GM23338 (cell line): Measurements from ENCODE around the gene EMP2. TPM values are rescaled to one million over a fixed set of nuclear protein-coding genes. Genes with fewer than 3 reads are reported as not detected.

Experiments used
- ATAC-seq: fragments of 200-7000 bp; cut with Tn5 transposase; 3 replicates; pipeline ENCODE4 v1.9.1; 2020
- DNase-seq: peaks from one replicate; pipeline ENCODE4 v3.0.0-alpha.2; 2015; ENCODE audit warnings: low spot score
- H2AFZ ChIP-seq: fragments of 200-600 bp; sonication (generic); 2 replicates; pipeline ENCODE4 v1.8.0; 2016; ENCODE audit warnings: antibody characterized with exemption, mild to moderate bottlenecking, moderate library complexity
- H3F3A ChIP-seq: fragments of 200-600 bp; sonication (generic); replicated peaks from 2 replicates; pipeline ENCODE4 v1.8.0; 2017; ENCODE audit warnings: antibody characterized with exemption, mixed run types, low read depth
- H3K27ac ChIP-seq: fragments of 200-600 bp; sonication (generic); 2 replicates; pipeline ENCODE4 v1.6.1; 2016; ENCODE audit warnings: low read depth
- H3K27me3 ChIP-seq: fragments of 200-600 bp; sonication (generic); 2 replicates; pipeline ENCODE4 v1.8.0; 2016; ENCODE audit warnings: mild to moderate bottlenecking, mixed run types, moderate library complexity; ENCODE audit not compliant: insufficient read depth
- H3K36me3 ChIP-seq: fragments of 200-600 bp; sonication (generic); 2 replicates; pipeline ENCODE4 v1.8.0; 2016; ENCODE audit warnings: mild to moderate bottlenecking; ENCODE audit not compliant: insufficient read depth
- H3K4me1 ChIP-seq: fragments of 200-600 bp; sonication (generic); 2 replicates; pipeline ENCODE4 v1.8.0; 2016; ENCODE audit warnings: mild to moderate bottlenecking, moderate library complexity; ENCODE audit not compliant: insufficient read depth
- H3K4me2 ChIP-seq: fragments of 200-600 bp; sonication (generic); 2 replicates; pipeline ENCODE4 v1.7.1; 2017; ENCODE audit warnings: mixed run types
- H3K4me3 ChIP-seq: fragments of 200-600 bp; sonication (generic); 2 replicates; pipeline ENCODE4 v1.6.1; 2016; ENCODE audit warnings: mixed run types
- H3K79me2 ChIP-seq: fragments of 200-600 bp; sonication (generic); replicated peaks from 2 replicates; pipeline ENCODE4 v1.8.0; 2017; ENCODE audit warnings: mild to moderate bottlenecking; ENCODE audit not compliant: insufficient read depth
- H3K9me2 ChIP-seq: fragments of 200-600 bp; sonication (generic); 2 replicates; pipeline ENCODE4 v1.8.0; 2017; ENCODE audit not compliant: insufficient read depth
- H4K20me1 ChIP-seq: fragments of 200-600 bp; sonication (generic); replicated peaks from 2 replicates; pipeline ENCODE4 v1.8.0; 2017; ENCODE audit warnings: mild to moderate bottlenecking; ENCODE audit not compliant: insufficient read depth
- H3K27ac Mint-ChIP-seq: 2 replicates; pipeline ENCODE4 v1.8.0; 2020; ENCODE audit warnings: inconsistent platforms, mild to moderate bottlenecking, moderate library complexity, mixed read lengths
- H3K27me3 Mint-ChIP-seq: 3 replicates; pipeline ENCODE4 v1.8.0; 2022; ENCODE audit warnings: low read depth, mild to moderate bottlenecking, moderate library complexity, mixed read lengths, inconsistent platforms; ENCODE audit not compliant: insufficient read depth, poor library complexity
- H3K36me3 Mint-ChIP-seq: 3 replicates; pipeline ENCODE4 v1.8.0; 2021; ENCODE audit warnings: low read depth, mild to moderate bottlenecking, inconsistent platforms, moderate library complexity, mixed read lengths
- H3K4me1 Mint-ChIP-seq: 3 replicates; pipeline ENCODE4 v1.8.0; 2020; ENCODE audit warnings: mild to moderate bottlenecking, inconsistent platforms, mixed read lengths
- H3K4me3 Mint-ChIP-seq: 3 replicates; pipeline ENCODE4 v1.8.0; 2021; ENCODE audit warnings: moderate library complexity, mild to moderate bottlenecking, inconsistent platforms, mixed read lengths
- H3K9me3 Mint-ChIP-seq: 3 replicates; pipeline ENCODE4 v1.8.0; 2020; ENCODE audit warnings: moderate library complexity, mild to moderate bottlenecking, inconsistent platforms, mixed read lengths
- CTCF ChIP-seq, 2 experiments: fragments of 200-600 bp in 1 of 2; sonication (generic) in 1 of 2; conservative IDR thresholded peaks; 2 replicates each; pipeline versions ENCODE4 v1.5.1 to v1.6.1; 2016 to 2017; ENCODE audit warnings: antibody characterized with exemption in 2 of 2, low read depth in 2 of 2, mild to moderate bottlenecking in 2 of 2, moderate library complexity in 1 of 2
- EZH2 ChIP-seq: fragments of 200-600 bp; sonication (generic); IDR thresholded peaks from one replicate; pipeline ENCODE4 v1.8.0; 2017; ENCODE audit warnings: antibody characterized with exemption, mild to moderate bottlenecking, low read depth; ENCODE audit not compliant: unreplicated experiment
- EZH2phosphoT487 ChIP-seq: fragments of 200-600 bp; sonication (generic); IDR thresholded peaks from one replicate; pipeline ENCODE4 v1.8.1; 2018; ENCODE audit warnings: antibody characterized with exemption; ENCODE audit not compliant: unreplicated experiment
- POLR2AphosphoS5 ChIP-seq: IDR thresholded peaks from 2 replicates; pipeline ENCODE4 v1.6.1; 2016; ENCODE audit warnings: antibody characterized with exemption, low read depth
- STAT1 ChIP-seq: IDR thresholded peaks from one replicate; pipeline ENCODE4 v1.6.1; 2016; ENCODE audit warnings: antibody characterized with exemption; ENCODE audit not compliant: unreplicated experiment
- ZNF114 ChIP-seq: fragments of 250-450 bp; sonication (Bioruptor Pico); IDR thresholded peaks from 2 replicates; pipeline ENCODE4 v1.5.0; 2020; ENCODE audit warnings: mild to moderate bottlenecking, moderate library complexity
- ZNF331 ChIP-seq: fragments of 250-450 bp; sonication (Bioruptor Pico); IDR thresholded peaks from 2 replicates; pipeline ENCODE4 v1.5.0; 2020; ENCODE audit warnings: low read depth, mild to moderate bottlenecking, moderate library complexity
- polyA plus RNA-seq: library from polyadenylated mRNA; unstranded; fragments of >200 nt; fragmentation: Nextera tagmentation; extraction: Ambion mirVana; gene quantifications from 2 replicates; pipeline ENCODE4 v1.2.1, GENCODE V29; 2016
- total RNA-seq: library from RNA; depleted of rRNA; stranded (reverse); fragments of >200 nt; shearing (Covaris generic); gene quantifications from 2 replicates; pipeline ENCODE4 v1.2.3, GENCODE V29; 2014
- TF ChIP-seq, protein P1 (sequence below): IDR thresholded peaks from 2 replicates; pipeline ENCODE4 v1.6.1; 2016; ENCODE audit warnings: antibody characterized with exemption

EMP2 gene
- total and polyA plus RNA-seq, 2 experiments from 2014 or later, result 7.3 to 40.1 TPM

DNA sequence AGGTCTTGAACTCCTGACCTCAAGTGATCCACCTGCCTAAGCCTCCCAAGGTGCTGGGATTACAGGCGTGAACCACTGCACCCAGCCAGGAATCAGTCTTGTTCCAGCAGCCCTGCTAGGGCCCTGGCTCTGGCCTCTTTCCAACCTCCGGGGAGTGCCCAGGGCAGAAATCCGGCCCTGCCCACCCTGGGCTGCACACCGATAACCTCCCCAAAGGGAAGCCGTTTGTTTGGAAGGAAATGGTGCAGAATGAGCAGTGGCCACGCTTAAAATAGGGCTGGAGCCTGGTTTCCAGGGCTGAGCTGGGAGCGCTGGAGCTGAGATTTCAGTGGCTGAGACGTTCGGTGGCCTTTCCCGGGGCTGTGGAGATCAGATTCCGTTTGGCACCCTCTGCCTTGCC is 17.8 kb upstream of the EMP2 start:
- H3K27me3 Mint-ChIP-seq, result peaks cover 6% of the 10 kb centered on the region
- no peak overlapping the region for H3K27ac Mint-ChIP-seq
- no peak overlapping the region for H3K4me3 Mint-ChIP-seq
- Histone ChIP-seq H3K4me1 (no peaks in the 10 kb centered on the region), H3K9me2 (no peaks in the 10 kb centered on the region), H3K4me2 (no peak overlapping the region), H3K36me3 (no peaks in the 10 kb centered on the region), H3K27me3 (no peaks in the 10 kb centered on the region), H4K20me1 (no peaks in the 10 kb centered on the region), H3K4me3 (no peak overlapping the region), H3F3A (no peaks in the 10 kb centered on the region), H2AFZ (no peak overlapping the region), H3K79me2 (no peaks in the 10 kb centered on the region), H3K27ac (no peak overlapping the region)
- H3K36me3 Mint-ChIP-seq, result no peaks in the 10 kb centered on the region
- TF ChIP-seq EZH2, result no peak
- no peak for TF ChIP-seq POLR2AphosphoS5
- no peak for TF ChIP-seq ZNF331 (CRISPR knock-in tag)
- no peak for TF ChIP-seq EZH2phosphoT487
- no peak for TF ChIP-seq STAT1
- no peak for TF ChIP-seq ZNF114 (CRISPR knock-in tag)
- TF ChIP-seq, protein P1, sequence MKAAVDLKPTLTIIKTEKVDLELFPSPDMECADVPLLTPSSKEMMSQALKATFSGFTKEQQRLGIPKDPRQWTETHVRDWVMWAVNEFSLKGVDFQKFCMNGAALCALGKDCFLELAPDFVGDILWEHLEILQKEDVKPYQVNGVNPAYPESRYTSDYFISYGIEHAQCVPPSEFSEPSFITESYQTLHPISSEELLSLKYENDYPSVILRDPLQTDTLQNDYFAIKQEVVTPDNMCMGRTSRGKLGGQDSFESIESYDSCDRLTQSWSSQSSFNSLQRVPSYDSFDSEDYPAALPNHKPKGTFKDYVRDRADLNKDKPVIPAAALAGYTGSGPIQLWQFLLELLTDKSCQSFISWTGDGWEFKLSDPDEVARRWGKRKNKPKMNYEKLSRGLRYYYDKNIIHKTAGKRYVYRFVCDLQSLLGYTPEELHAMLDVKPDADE, result no peak
- DNase-seq, result no peak
- H3K4me1 Mint-ChIP-seq, result peaks cover 9% of the 10 kb centered on the region
- no peak for ATAC-seq
- no peaks in the 10 kb centered on the region; the same call in 2 of the 3 replicates for H3K9me3 Mint-ChIP-seq

DNA sequence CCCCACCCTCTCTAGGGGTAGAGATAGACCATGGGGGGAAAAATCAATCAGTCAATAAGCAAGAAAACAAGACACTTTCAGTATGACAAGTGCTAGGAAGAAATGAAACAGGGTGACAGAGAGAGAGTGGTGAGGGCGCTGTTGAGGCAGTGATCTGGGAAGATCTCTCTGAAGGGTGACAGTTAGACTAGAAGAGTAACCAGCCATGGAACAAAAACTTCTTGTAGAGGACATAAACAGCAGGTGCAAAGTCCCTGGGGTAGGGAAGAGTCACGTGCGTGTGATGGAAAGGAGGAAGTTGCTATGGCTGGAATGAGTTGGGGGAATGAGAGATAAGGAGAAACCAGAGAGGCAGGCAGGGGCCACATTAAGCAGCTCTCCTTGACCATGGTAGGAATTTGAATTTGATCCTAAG is 16.8 kb upstream of the EMP2 start:
- Histone ChIP-seq H3K27ac (no peak overlapping the region), H2AFZ (no peak overlapping the region), H3K4me1 (no peaks in the 10 kb centered on the region), H3K79me2 (no peaks in the 10 kb centered on the region), H3F3A (no peaks in the 10 kb centered on the region), H3K4me2 (no peak overlapping the region), H3K36me3 (no peaks in the 10 kb centered on the region), H3K4me3 (no peak overlapping the region), H3K9me2 (no peaks in the 10 kb centered on the region), H3K27me3 (no peaks in the 10 kb centered on the region), H4K20me1 (no peaks in the 10 kb centered on the region)
- Mint-ChIP-seq H3K4me3 (no peak overlapping the region), H3K9me3 (no peaks in the 10 kb centered on the region; the same call in 2 of the 3 replicates), H3K27me3 (peaks cover 6% of the 10 kb centered on the region), H3K27ac (no peak overlapping the region; the same call in 1 of the 2 replicates), H3K4me1 (peaks cover 6% of the 10 kb centered on the region), H3K36me3 (no peaks in the 10 kb centered on the region)
- ATAC-seq, result no peak
- peak; percentile 9 to 34; a peak in 2 of 4 replicates for TF ChIP-seq CTCF (conservative IDR thresholded peaks at IDR 0.05; ENCODE audit: low read depth in 2 of 2)
- TF ChIP-seq POLR2AphosphoS5, result no peak
- DNase-seq, result no peak
